ENCODE measurements around the gene ZNF70. TPM values are rescaled to one million over a fixed set of nuclear protein-coding genes. Genes with fewer than 3 reads are reported as not detected.

ZNF70 gene
- 1 to 10 TPM; 3.8 to 4.0 TPM for total RNA-seq

DNA sequence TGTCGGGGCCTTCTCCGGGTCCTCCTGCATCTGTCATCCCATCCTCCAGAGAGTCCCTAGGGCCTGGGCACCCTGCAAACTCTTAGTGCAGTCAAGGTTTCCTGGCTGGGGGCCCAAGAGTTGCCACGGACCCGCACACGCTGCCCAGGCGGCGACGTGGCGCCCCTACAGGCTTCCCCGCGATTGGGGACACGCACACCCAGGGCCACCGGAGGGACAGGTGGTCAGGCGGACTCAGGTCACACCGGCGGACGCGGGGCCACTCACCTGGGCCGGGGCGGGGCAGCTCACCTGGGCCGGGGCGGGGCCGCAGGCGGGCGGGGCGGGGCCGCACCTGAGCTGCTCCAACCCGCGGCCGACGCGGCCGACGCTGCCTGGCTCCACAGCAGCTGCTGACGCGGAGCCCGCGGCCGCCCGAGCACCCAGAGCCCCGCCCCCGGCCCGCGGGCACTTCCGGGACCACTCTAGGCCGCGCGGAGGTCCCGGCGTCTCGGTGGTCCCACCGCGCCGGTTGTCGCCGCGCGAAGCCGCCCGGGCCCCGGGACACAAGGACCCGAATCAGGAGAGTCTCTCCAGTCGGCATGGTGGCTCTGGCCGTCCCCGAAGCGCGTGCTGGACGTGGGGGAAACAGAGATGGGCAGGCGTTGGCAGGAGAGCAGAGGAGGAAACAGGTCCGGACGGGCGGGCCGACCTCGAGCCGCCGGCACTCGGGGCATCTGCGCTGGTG lies at the start of gene ZNF70:
ZNF70 (minus strand) TSS at position 399 of the 727 bp plus-strand sequence. CDS start 5,972 bp downstream, outside the sequence.

DNA sequence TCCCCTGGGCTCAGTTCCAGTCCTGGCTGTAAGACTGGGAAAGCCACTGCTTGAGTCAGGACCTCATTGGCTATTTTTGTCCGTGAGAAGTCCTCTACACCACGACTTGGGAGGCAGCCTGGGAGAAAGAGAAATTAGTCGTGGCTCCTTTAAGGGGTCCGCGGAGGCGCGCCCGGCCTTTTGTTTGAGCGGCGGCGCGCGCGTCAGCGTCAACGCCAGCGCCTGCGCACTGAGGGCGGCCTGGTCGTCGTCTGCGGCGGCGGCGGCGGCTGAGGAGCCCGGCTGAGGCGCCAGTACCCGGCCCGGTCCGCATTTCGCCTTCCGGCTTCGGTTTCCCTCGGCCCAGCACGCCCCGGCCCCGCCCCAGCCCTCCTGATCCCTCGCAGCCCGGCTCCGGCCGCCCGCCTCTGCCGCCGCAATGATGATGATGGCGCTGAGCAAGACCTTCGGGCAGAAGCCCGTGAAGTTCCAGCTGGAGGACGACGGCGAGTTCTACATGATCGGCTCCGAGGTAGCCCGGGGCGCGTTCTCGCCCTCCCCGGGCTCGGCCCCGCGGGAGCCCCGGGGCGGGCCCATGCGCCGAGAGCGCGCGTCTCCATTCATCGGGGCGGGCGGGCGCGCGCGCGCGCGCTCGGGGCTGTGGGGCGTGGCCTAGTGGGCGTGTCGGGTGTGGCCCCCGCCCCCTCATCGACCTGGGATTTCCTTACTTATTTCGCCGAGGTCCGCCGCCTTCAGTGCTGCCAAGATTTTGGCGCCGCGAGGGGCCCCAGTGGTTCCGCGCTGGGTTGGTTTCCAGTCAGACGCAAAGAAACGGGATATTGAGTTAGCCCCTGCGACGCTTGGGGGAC lies 36.1 kb upstream of the ZNF70 start, which contains the start of gene SMARCB1:
SMARCB1 (plus strand) TSS at position 215 of the 848 bp plus-strand sequence; CDS start at position 419, 204 bp downstream.

DNA sequence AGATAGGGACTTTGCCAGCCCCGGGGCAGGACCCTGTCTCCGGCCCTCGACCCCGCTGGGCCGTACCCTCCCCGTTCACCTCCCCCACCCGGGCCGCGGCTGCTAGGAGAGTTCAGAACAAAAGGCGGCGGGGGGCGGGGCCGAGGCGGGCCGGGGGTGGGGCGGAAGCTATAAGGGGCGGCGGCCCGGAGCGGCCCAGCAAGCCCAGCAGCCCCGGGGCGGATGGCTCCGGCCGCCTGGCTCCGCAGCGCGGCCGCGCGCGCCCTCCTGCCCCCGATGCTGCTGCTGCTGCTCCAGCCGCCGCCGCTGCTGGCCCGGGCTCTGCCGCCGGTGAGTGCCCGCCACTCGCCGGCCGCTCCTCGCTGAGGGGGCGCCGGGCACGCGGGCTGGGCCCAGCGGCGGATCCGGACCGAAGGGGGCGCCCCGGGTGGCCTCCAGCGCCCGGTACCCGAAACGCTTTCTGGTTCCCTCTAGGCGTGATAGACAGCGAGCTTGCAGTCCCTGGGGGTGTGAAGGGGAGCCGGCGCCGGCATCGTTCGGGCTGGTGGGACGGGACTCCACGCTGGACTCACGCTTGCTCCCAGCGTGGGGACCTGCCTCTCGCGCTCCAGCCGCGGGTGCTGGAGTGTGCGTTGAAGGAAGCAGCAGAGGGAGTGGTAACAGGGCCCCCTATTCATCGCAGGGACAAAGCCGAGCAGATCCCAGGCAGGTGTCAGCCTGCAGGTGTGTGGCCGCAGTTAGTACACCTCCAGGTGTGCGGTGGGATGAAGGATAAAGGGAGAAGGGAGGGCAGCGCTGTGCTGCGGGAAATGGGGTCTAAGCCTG lies 21.9 kb upstream of the ZNF70 start, which contains the start of gene MMP11:
MMP11 (plus strand) TSS at position 201 of the 825 bp plus-strand sequence; CDS start at position 223, 22 bp downstream.

DNA sequence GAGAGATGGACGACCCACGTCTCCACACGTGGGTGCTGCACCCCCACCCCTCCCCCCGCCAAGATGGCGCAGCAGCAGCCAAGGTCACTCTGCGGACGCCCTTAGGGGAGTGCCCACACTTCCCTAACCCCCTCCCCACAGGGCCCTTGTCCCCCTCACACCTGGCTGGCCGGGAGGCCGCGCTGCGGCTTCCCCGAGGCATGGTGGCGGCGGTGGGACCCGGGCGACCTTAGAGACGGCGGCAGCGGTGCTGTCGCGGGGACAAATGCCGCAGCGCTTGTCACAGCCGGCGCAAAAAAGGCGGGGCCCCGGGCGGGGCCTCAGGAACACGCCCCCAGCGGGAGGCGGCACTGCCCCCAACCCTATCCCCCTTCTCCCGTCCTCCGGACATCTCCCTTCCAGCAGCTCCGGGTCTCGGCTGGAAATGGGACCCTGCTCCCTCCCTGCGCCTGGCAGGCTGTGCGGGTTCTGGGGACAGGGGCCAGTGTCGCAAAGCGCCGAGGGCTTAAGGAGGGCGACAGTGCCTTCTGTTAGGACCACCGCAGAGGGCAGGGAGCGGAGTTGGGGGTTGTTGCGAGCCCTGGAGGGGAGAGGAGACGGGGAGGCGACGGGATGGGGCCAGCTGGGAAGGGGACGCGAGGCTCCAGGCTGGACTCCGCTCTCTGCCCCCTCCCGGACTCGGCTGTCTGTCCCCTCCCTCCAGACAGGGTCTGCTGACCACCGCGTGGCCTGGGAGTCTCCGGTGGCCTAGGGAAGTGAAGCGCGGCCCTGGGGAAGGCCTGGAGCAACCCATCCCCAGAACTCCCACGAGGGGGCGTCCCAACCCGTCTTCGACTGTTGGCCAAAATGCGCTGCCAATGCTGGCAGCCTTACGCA lies 17.0 kb upstream of the ZNF70 start, which contains the start of gene CHCHD10:
CHCHD10 (minus strand) TSS at position 300 of the 876 bp plus-strand sequence; CDS start at position 202, 98 bp downstream.

DNA sequence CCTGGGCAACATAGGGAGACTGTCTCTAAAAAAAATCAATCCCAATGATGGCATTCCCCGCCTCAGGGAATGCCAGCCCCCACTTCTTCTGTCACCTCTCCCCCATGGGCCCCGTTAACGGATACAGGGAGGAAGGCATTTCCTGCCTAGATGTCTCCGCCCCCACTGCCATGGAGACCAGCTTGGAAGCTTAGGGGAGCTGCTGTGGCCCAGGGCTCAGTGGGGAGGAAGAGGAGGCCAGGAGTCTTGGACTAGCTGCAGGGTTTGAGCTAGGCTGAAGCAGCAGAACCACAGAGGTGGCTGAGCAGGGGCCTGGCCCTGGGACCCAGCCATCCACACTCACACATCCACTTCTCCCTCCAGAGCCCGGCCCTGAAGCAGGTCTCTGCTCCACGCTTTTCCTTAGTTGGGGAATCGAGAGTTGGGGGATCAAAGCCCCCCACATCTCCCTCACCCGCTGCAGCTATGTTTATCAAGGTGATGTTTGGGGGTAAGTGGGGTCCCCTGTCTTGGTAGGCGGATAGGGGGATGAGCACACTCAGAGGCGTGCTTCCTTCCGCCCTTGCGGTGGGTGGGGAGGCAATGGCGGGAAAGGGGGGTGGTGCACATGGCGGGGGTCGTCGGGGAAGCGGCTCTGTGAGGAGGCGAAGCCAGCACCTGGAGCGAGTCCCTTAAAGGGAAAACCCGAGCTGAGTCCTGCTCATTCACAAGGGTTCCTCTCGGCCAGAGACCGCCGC lies 12.1 kb upstream of the ZNF70 start, which contains the start of gene C22orf15:
C22orf15 (plus strand) TSS at position 149 of the 737 bp plus-strand sequence; CDS start at position 466, 317 bp downstream.

DNA sequence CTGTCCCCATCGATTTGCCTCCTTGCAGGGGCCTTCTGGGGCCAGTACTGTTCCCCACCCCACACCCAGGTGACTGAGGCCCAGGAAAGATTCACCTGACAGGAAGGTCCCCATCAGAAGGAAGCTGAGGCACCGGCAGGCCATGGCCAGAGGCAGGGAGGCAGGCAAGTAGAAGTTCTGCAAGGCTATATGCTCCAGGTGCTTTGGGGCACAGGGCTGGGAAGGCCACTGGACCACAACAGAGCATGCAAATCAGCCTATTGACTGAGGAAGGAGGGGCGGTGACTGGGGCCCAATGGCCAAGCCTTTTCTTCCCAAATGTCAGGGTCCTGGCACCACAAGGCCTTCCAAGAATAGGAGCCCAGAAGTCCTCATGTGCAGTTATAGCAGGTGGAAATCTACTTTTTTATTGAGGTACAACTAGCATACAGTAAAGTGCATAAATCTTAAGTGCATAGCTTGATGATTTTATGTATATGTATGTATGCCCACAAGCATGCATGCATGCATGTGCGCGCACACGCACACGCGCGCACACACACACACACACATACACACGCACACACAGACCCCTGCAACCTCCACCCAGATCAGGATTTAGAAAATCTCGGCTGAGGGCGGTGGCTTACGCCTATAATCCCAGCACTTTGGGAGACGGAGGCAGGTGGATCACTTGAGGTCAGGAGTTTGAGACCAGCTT lies 3.5 kb upstream of the ZNF70 start, which contains the start of gene VPREB3:
VPREB3 (minus strand) TSS at position 206 of the 700 bp plus-strand sequence; CDS start at position 144, 62 bp downstream.

DNA sequence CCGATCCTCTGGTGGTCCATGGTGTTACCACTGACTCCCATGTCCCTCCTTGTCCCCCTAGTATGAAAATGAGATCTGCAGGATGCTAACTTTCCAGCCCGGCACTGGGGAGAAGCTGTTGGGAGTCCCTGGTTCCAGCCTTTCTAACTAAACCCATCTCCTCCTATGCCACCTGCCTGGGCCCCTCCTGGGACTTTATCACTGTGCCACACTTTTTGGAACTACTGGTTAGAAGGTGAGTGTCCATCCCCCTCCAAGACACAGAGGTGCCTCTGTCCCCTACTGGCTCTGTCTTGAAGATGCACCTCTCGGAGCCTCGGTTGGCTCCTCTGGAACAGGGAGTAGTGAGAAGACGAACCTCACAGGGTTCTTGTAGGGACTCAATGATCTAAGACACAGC lies 60.2 kb downstream of the ZNF70 start, which contains the start of gene RGL4:
RGL4 (plus strand) TSS at position 301 of the 400 bp plus-strand sequence. CDS start 1,018 bp downstream, outside the sequence.

Other genes starting within 250 kb of the ZNF70 start
- not detected for gene IGLL1, start 170.8 kb downstream of the ZNF70 start, total RNA-seq
- gene DRICH1, start 118.8 kb downstream of the ZNF70 start, total RNA-seq: not detected
- gene RGL4, start 60.1 kb downstream of the ZNF70 start, total RNA-seq: under 1 TPM in 1 of 2 donors, not detected in 1; under 0.01 TPM
- not detected for gene VPREB3, start 3.3 kb upstream of the ZNF70 start, total RNA-seq
- under 1 TPM in 1 of 2 donors, not detected in 1; 0.69 TPM for gene C22orf15, start 11.9 kb upstream of the ZNF70 start, total RNA-seq
- gene CHCHD10, start 16.9 kb upstream of the ZNF70 start, total RNA-seq: 10 to 100 TPM in 1 of 2 donors, 1 to 10 TPM in 1; 2.8 to 12.0 TPM
- 1 to 10 TPM in 1 of 2 donors, under 1 TPM in 1; 1.00 to 2.8 TPM for gene MMP11, start 21.7 kb upstream of the ZNF70 start, total RNA-seq
- gene SMARCB1, start 35.9 kb upstream of the ZNF70 start, total RNA-seq: 10 to 100 TPM; 44.0 to 52.3 TPM
- gene DERL3, start 87.9 kb upstream of the ZNF70 start, total RNA-seq: under 1 TPM; under 0.01 to 0.67 TPM
- 1 to 10 TPM; 6.0 to 9.6 TPM for gene SLC2A11, start 106.8 kb upstream of the ZNF70 start, total RNA-seq
- gene MIF, start 143.3 kb upstream of the ZNF70 start, total RNA-seq: 100 to 1,000 TPM; 243 to 270 TPM
- 1 to 10 TPM in 1 of 2 donors, under 1 TPM in 1; 0.69 to 2.7 TPM for gene GSTT2B, start 210.1 kb upstream of the ZNF70 start, total RNA-seq
- 1 to 10 TPM in 1 of 2 donors, under 1 TPM in 1; 0.67 to 1.0 TPM for gene DDTL, start 215.8 kb upstream of the ZNF70 start, total RNA-seq
- gene DDT, start 223.3 kb upstream of the ZNF70 start, total RNA-seq: 100 to 1,000 TPM; 101 to 125 TPM
- not detected for gene GSTT2, start 229.0 kb upstream of the ZNF70 start, total RNA-seq